Right lobe of liver (tissue), 6 donors: ENCODE results near the gene KHDC4. TPM values are rescaled to one million over a fixed set of nuclear protein-coding genes. Genes with fewer than 3 reads are reported as not detected.

Experiments used
- ATAC-seq, 4 donors: fragments of 200-7000 bp; cut with Tn5 transposase; one replicate each; pipeline ENCODE4 v1.9.1; 2020; ENCODE audit warnings: mild to moderate bottlenecking in 4 of 4, moderate library complexity in 4 of 4
- DNase-seq, 3 donors: peaks; one replicate each; pipeline ENCODE4 v3.0.0-alpha.2; 2020
- H3K27ac ChIP-seq, 3 donors: fragments of 200-600 bp; one replicate each; pipeline ENCODE4 v1.8.0; 2022
- H3K27me3 ChIP-seq, 2 donors: fragments of 200-600 bp; one replicate each; pipeline ENCODE4 v1.8.0; 2022
- H3K36me3 ChIP-seq, 4 donors: fragments of 200-600 bp; sonication (generic) in 1 of 4; one replicate each; pipeline versions ENCODE4 v1.5.1 to v1.8.0; 2017 to 2022; ENCODE audit warnings: control low read depth in 1 of 4
- H3K4me1 ChIP-seq, 4 donors: fragments of 200-600 bp; sonication (generic) in 1 of 4; one replicate each; pipeline versions ENCODE4 v1.5.1 to v1.8.0; 2017 to 2022; ENCODE audit warnings: control low read depth in 1 of 4
- H3K4me3 ChIP-seq, 3 donors: fragments of 200-600 bp; one replicate each; pipeline ENCODE4 v1.8.0; 2022
- H3K9me3 ChIP-seq, 4 donors: fragments of 200-600 bp; sonication (generic) in 1 of 4; one replicate each; pipeline versions ENCODE4 v1.5.1 to v1.8.0; 2017 to 2022; ENCODE audit warnings: control low read depth in 1 of 4
- POLR2A ChIP-seq: fragments of 450-650 bp; IDR thresholded peaks from one replicate; pipeline ENCODE4 v1.6.1; 2017; ENCODE audit warnings: antibody characterized with exemption, mild to moderate bottlenecking
- WGBS: methylation state at CpG from one replicate; pipeline ENCODE4 v1.1.6; 2018; ENCODE audit warnings: low coverage, low lambda C conversion rate; ENCODE audit not compliant: insufficient coverage; ENCODE audit errors: missing lambda C conversion rate; 5-methylcytosine and 5-hydroxymethylcytosine counted together
- intact Hi-C, 2 donors: fragments of 100-400 bp; cut with DNase I; formaldehyde crosslinking; loops; one replicate each; pipeline versions ENCODE4 v1.11.2 to v1.14.1; 2022
- total RNA-seq, 6 experiments: library from RNA; depleted of rRNA in 2 of 6; stranded (reverse); fragments of >200 nt in 2 of 6; fragmentation: NEBNext Ultra II Directional in 3 of 6; extraction: Animal tissue kit (Norgen Biotek cat#: 25700) in 3 of 6; gene quantifications; one replicate each; pipeline versions ENCODE4 v1.1.0 to v1.2.4, GENCODE V29; 2016 to 2023
- TF ChIP-seq, protein P1 (sequence below), 4 donors: fragments of 200-600 bp in 3 of 4; fragments of 450-650 bp in 1 of 4; IDR thresholded peaks; one replicate each; pipeline versions ENCODE4 v1.5.1 to v1.8.0; 2016 to 2022; ENCODE audit warnings: antibody characterized with exemption in 4 of 4, mild to moderate bottlenecking in 2 of 4
- donor health status: DM: no; HTN: yes; CAD: no.
- donor health status: DM: no; HTN: no; CAD: no.
- donor health status: DM: no; HTN: no; CAD: no.
- donor health status: DM: no; HTN: yes; CAD: no.
- donor health status: DM: no; HTN: yes; CAD: no.

Gene KHDC4
- total RNA-seq, 6 experiments from 2014 or later: 14.1 to 19.0 (median 17.2) TPM

DNA sequence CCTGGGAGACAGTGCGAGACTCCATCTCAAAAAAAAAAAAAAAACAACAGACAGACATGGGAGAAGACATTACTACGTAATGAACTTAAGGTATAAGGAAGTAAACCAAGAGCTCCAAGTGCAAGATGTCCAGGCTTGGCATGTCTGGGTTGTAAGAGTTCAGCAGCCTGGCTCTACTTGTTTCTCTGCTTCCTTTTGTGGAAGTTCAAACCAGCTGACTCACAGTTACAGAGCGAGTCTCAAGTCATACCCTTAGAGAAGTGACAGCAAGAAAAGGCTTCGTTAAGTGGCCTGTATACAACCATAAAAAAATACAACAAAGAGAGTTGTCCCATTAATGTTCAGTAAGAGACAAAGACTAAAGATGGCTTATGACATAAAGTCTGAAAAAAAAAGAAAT, 24.3 kb downstream of the KHDC4 start:
- peak; percentile 9 to 52 (median 36) for ATAC-seq
- intact Hi-C loops: no loop called here
- 64% methylated on average over 4 of the region's 4 CpGs for WGBS

DNA sequence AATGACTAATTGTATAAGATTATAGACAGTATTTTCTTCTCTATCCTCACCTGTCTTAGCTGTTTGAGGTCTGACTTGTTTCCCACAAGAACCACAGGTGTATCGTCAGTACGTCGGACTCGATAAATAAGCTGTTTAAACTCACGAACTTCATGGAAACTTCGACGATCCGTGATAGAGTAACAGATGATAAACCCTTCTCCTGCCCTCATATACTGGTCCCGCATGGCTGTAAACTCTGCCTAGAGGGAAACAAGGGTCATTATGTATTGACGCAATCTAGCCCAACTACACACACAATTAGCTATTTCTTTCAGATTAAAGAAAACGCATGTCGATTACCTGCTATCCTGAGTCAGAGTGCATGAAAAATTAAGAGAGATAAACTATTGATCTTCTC, 30.0 kb downstream of the KHDC4 start:
- no peak for TF ChIP-seq POLR2A
- TF ChIP-seq, protein P1, sequence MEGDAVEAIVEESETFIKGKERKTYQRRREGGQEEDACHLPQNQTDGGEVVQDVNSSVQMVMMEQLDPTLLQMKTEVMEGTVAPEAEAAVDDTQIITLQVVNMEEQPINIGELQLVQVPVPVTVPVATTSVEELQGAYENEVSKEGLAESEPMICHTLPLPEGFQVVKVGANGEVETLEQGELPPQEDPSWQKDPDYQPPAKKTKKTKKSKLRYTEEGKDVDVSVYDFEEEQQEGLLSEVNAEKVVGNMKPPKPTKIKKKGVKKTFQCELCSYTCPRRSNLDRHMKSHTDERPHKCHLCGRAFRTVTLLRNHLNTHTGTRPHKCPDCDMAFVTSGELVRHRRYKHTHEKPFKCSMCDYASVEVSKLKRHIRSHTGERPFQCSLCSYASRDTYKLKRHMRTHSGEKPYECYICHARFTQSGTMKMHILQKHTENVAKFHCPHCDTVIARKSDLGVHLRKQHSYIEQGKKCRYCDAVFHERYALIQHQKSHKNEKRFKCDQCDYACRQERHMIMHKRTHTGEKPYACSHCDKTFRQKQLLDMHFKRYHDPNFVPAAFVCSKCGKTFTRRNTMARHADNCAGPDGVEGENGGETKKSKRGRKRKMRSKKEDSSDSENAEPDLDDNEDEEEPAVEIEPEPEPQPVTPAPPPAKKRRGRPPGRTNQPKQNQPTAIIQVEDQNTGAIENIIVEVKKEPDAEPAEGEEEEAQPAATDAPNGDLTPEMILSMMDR (IDR thresholded peaks at IDR 0.05): no peak
- H3K9me3 ChIP-seq: no peaks in the 10 kb centered on the region
- WGBS: 91% methylated on average over 12 of the region's 12 CpGs
- no peak overlapping the region for H3K27ac ChIP-seq
- no peaks in the 10 kb centered on the region for H3K4me1 ChIP-seq
- H3K4me3 ChIP-seq: no peak overlapping the region
- peaks cover 13 to 87% (median 49%) of the 10 kb centered on the region in 4 donors for H3K36me3 ChIP-seq
- DNase-seq (no peak), ATAC-seq (no peak)
- intact Hi-C loops: no loop called here
- H3K27me3 ChIP-seq: no peaks in the 10 kb centered on the region

More for the DNA sequence above, 24.3 kb downstream of the KHDC4 start:
- no peak for DNase-seq
- Histone ChIP-seq H3K9me3 (no peaks in the 10 kb centered on the region), H3K27ac (peak overlapping the region; percentile 72 to 93 (median 86)), H3K4me3 (peak overlapping the region in 2 of 3 donors; percentile 75 to 78), H3K4me1 (peaks cover 0 to 8% (median 0%) of the 10 kb centered on the region in 4 donors), H3K36me3 (peaks cover 6 to 62% (median 27%) of the 10 kb centered on the region in 4 donors), H3K27me3 (no peaks in the 10 kb centered on the region)
- no peak for TF ChIP-seq POLR2A
- TF ChIP-seq, protein P1 (IDR thresholded peaks at IDR 0.05): no peak

DNA sequence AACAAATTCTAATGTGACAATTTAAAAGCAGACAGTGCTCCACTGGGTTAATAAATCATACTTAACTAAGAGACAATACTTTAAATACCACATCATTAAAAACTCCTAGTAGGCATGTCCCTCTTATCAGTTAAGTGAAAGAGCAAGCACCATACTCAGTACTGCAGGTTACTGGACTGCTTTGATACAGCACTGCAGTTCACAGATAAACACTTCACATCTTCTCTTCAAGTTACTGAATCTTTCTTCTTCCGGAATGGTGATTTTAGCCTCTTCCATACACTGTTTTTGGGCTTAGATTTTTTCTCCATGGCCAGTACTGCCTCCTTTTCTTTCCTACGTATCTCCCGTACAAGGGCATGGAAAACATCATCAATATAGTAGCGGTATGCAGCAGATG, 34.1 kb downstream of the KHDC4 start:
- Histone ChIP-seq H3K36me3 (peaks cover 6 to 78% (median 44%) of the 10 kb centered on the region in 4 donors), H3K27ac (no peak overlapping the region), H3K4me3 (no peak overlapping the region), H3K4me1 (no peaks in the 10 kb centered on the region), H3K27me3 (no peaks in the 10 kb centered on the region), H3K9me3 (no peaks in the 10 kb centered on the region)
- ATAC-seq (no peak), DNase-seq (no peak)
- intact Hi-C loops: no loop called here
- 90% methylated on average over 4 of the region's 4 CpGs for WGBS
- no peak for TF ChIP-seq POLR2A
- TF ChIP-seq, protein P1 (IDR thresholded peaks at IDR 0.05): no peak

DNA sequence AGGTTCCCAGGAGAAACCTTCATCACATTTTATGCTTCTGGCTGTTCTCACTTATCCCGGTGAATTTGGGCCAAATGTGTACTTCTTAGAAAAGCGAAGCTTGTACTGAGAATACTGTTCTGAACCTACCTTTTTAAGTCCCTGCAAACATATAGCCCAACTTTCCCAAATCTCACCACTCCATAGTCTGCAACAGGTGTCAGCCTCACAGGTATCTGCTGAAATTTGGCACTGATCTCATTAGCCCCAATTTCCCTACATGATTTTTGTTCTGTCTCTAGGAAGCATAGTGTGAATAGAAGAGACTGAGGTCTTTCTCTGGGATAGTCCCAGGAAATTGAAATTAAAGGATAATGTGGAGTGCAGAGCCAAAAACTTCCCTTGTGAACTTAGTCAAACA, 34.5 kb downstream of the KHDC4 start:
- no peak for DNase-seq
- Histone ChIP-seq H3K4me3 (no peak overlapping the region), H3K9me3 (no peaks in the 10 kb centered on the region), H3K4me1 (no peaks in the 10 kb centered on the region), H3K27me3 (no peaks in the 10 kb centered on the region), H3K27ac (no peak overlapping the region), H3K36me3 (peaks cover 6 to 73% (median 41%) of the 10 kb centered on the region in 4 donors)
- 100% methylated on average over 1 of the region's 2 CpGs for WGBS
- intact Hi-C loops: no loop called here
- TF ChIP-seq, protein P1 (IDR thresholded peaks at IDR 0.05): no peak
- TF ChIP-seq POLR2A: no peak
- no peak for ATAC-seq

DNA sequence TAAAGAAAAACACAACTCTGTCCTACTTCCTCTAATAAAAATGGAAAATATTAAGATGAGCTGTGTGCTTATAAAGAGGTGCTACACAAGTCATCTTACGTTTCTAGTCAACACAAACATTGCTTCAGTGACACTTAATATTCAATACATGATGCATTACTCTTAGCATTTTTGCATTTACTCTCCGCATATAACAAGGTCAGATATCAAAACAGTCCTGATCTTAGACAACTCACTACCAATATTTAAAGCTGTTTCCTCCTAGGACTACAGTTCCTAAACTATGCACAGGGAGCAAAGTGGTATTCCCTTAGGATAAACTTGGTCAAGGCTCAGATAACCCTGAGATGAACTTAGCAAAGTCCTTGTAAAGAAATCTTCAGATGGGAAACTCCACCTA, 35.3 kb downstream of the KHDC4 start:
- Histone ChIP-seq H3K27ac (no peak overlapping the region), H3K4me3 (no peak overlapping the region), H3K36me3 (peaks cover 6 to 66% (median 36%) of the 10 kb centered on the region in 4 donors), H3K4me1 (no peaks in the 10 kb centered on the region), H3K27me3 (no peaks in the 10 kb centered on the region), H3K9me3 (no peaks in the 10 kb centered on the region)
- intact Hi-C loops: no loop called here
- TF ChIP-seq POLR2A: no peak
- ATAC-seq (no peak), DNase-seq (no peak)
- 77% methylated on average over 2 of the region's 2 CpGs for WGBS
